H1 (cell line): ENCODE results near the gene ACACB. TPM values are rescaled to one million over a fixed set of nuclear protein-coding genes. Genes with fewer than 3 reads are reported as not detected.

Experiments
- CTCF ChIA-PET: fragments of 300-600 bp; sonication (Branson Sonifier 250); formaldehyde crosslinking; loops from one replicate; lab custom pipeline; 2021; ENCODE audit not compliant: partially characterized antibody; lab: Charles Lee
- POLR2A ChIA-PET: fragments of 300-600 bp; sonication (Branson Sonifier 250); formaldehyde crosslinking; loops from one replicate; lab custom pipeline; 2021; ENCODE audit warnings: inconsistent platforms; ENCODE audit not compliant: partially characterized antibody; lab: Charles Lee
- DNase-seq, 2 experiments: peaks; one replicate each; pipeline versions ENCODE4 v3.0.0 to v3.0.0-alpha.2; 2010 to 2022; ENCODE audit warnings: low spot score in 2 of 2, low read depth in 1 of 2, mixed read lengths in 1 of 2
- FAIRE-seq: peaks from 2 replicates; lab custom pipeline; 2011; peaks lifted over from hg19 to GRCh38; lab: Jason Lieb, UNC
- H2AFZ ChIP-seq: 2 replicates; pipeline ENCODE4 v1.8.1; 2012; ENCODE audit warnings: low read length, inconsistent platforms
- H2AK5ac ChIP-seq: 2 replicates; pipeline ENCODE4 v1.6.1; 2013; ENCODE audit warnings: low read depth, low read length
- H2BK120ac ChIP-seq: replicated peaks from 2 replicates; pipeline ENCODE3; 2013; ENCODE audit warnings: low read depth, low read length, inconsistent platforms
- H2BK12ac ChIP-seq: 2 replicates; pipeline ENCODE4 v1.6.1; 2013; ENCODE audit warnings: low read depth, low read length
- H2BK15ac ChIP-seq: 2 replicates; pipeline ENCODE4 v1.6.1; 2013; ENCODE audit warnings: low read length
- H2BK20ac ChIP-seq: 2 replicates; pipeline ENCODE4 v1.6.1; 2013; ENCODE audit warnings: low read length
- H2BK5ac ChIP-seq: 2 replicates; pipeline ENCODE4 v1.6.1; 2013; ENCODE audit warnings: low read depth, low read length
- H3K14ac ChIP-seq: 2 replicates; pipeline ENCODE4 v1.6.1; 2013; ENCODE audit warnings: inconsistent platforms; ENCODE audit not compliant: insufficient read length
- H3K18ac ChIP-seq: 2 replicates; pipeline ENCODE4 v1.6.1; 2013; ENCODE audit warnings: low read length; ENCODE audit errors: extremely low read depth
- H3K23ac ChIP-seq: 2 replicates; pipeline ENCODE4 v1.6.1; 2013; ENCODE audit warnings: inconsistent platforms; ENCODE audit not compliant: insufficient read length
- H3K23me2 ChIP-seq: 2 replicates; pipeline ENCODE4 v1.6.1; 2013; ENCODE audit warnings: low read depth, low read length
- H3K27ac ChIP-seq: 2 replicates; pipeline ENCODE4 v1.6.1; 2011; ENCODE audit warnings: low read depth, low read length, inconsistent platforms
- H3K27me3 ChIP-seq, 4 experiments: replicated peaks in 1 of 4; 1 replicate in 1 of 4; 2 replicates in 3 of 4; pipeline versions ENCODE4 v1.6.1 to v1.8.1; 2011 to 2013; ENCODE audit warnings: low read length in 3 of 4, mild to moderate bottlenecking in 3 of 4, inconsistent platforms in 2 of 4, mixed read lengths in 2 of 4, moderate library complexity in 1 of 4; ENCODE audit not compliant: control insufficient read depth in 3 of 4, insufficient read depth in 3 of 4; ENCODE audit errors: extremely low read depth in 1 of 4
- H3K36me3 ChIP-seq, 4 experiments: 2 replicates each; pipeline versions ENCODE4 v1.6.1 to v1.8.1; 2011 to 2013; ENCODE audit warnings: mild to moderate bottlenecking in 4 of 4, low read length in 3 of 4, moderate library complexity in 2 of 4, control low read depth in 1 of 4, inconsistent platforms in 1 of 4; ENCODE audit not compliant: insufficient read depth in 4 of 4, control insufficient read depth in 2 of 4
- H3K4ac ChIP-seq: replicated peaks from 2 replicates; pipeline ENCODE3; 2013; ENCODE audit warnings: low read length, low read depth, mixed read lengths, inconsistent platforms; ENCODE audit not compliant: insufficient read length
- H3K4me1 ChIP-seq, 4 experiments: replicated peaks in 1 of 4; 1 replicate in 1 of 4; 2 replicates in 3 of 4; pipeline versions ENCODE4 v1.6.1 to v1.8.1; 2011 to 2013; ENCODE audit warnings: low read length in 3 of 4, inconsistent platforms in 2 of 4, mixed read lengths in 1 of 4; ENCODE audit not compliant: insufficient read depth in 4 of 4, control insufficient read depth in 3 of 4
- H3K4me2 ChIP-seq, 2 experiments: 2 replicates each; pipeline versions ENCODE4 v1.6.1 to v1.8.1; 2011 to 2013; ENCODE audit warnings: low read depth in 2 of 2, low read length in 2 of 2, control low read depth in 1 of 2, inconsistent platforms in 1 of 2, mild to moderate bottlenecking in 1 of 2; ENCODE audit not compliant: insufficient read depth in 1 of 2
- H3K4me3 ChIP-seq, 4 experiments: fragments of 200-600, 300-600 bp in 1 of 4; sonication (generic), shearing (Covaris generic), sonication (Bioruptor Twin) in 1 of 4; 2 replicates each; pipeline versions ENCODE4 v1.5.1 to v1.8.1; 2011 to 2016; ENCODE audit warnings: low read length in 4 of 4, low read depth in 3 of 4, control low read depth in 2 of 4, inconsistent platforms in 2 of 4, mild to moderate bottlenecking in 2 of 4, mixed read lengths in 1 of 4, moderate library complexity in 1 of 4; ENCODE audit not compliant: insufficient read depth in 2 of 4; ENCODE audit errors: extremely low read depth in 1 of 4
- H3K56ac ChIP-seq: replicated peaks from 2 replicates; pipeline ENCODE3; 2013; ENCODE audit warnings: low read depth, mild to moderate bottlenecking, mixed read lengths, low read length, inconsistent platforms; ENCODE audit not compliant: insufficient read length
- H3K79me1 ChIP-seq: 2 replicates; pipeline ENCODE4 v1.6.1; 2013; ENCODE audit warnings: low read depth, low read length, control low read depth
- H3K79me2 ChIP-seq, 2 experiments: 2 replicates each; pipeline versions ENCODE4 v1.6.1 to v1.8.1; 2012 to 2013; ENCODE audit warnings: low read length in 2 of 2, mild to moderate bottlenecking in 2 of 2, inconsistent platforms in 1 of 2; ENCODE audit not compliant: insufficient read depth in 2 of 2, control insufficient read depth in 1 of 2
- H3K9ac ChIP-seq, 4 experiments: replicated peaks in 1 of 4; 1 replicate in 1 of 4; 2 replicates in 3 of 4; pipeline versions ENCODE4 v1.6.1 to v1.8.1; 2011 to 2013; ENCODE audit warnings: low read depth in 3 of 4, low read length in 3 of 4, control low read depth in 2 of 4, mild to moderate bottlenecking in 2 of 4, moderate library complexity in 2 of 4, inconsistent platforms in 1 of 4; ENCODE audit errors: extremely low read depth in 1 of 4
- H3K9me3 ChIP-seq, 2 experiments: 2 replicates each; pipeline versions ENCODE4 v1.6.1 to v1.8.1; 2012 to 2013; ENCODE audit warnings: mild to moderate bottlenecking in 2 of 2, moderate library complexity in 2 of 2, control low read depth in 1 of 2, inconsistent platforms in 1 of 2, low read depth in 1 of 2, low read length in 1 of 2, mixed read lengths in 1 of 2; ENCODE audit not compliant: insufficient read depth in 2 of 2
- H4K20me1 ChIP-seq, 2 experiments: replicated peaks in 1 of 2; 2 replicates each; pipeline versions ENCODE3 to v1.8.1; 2011 to 2013; ENCODE audit warnings: inconsistent platforms in 2 of 2, low read length in 2 of 2, mild to moderate bottlenecking in 1 of 2; ENCODE audit not compliant: insufficient read depth in 2 of 2, control insufficient read depth in 1 of 2
- H4K5ac ChIP-seq: 2 replicates; pipeline ENCODE4 v1.6.1; 2013; ENCODE audit warnings: low read length, low read depth, mixed read lengths, inconsistent platforms; ENCODE audit not compliant: insufficient read length
- H4K8ac ChIP-seq: 2 replicates; pipeline ENCODE4 v1.8.0; 2013; ENCODE audit warnings: mild to moderate bottlenecking, moderate library complexity, low read length, inconsistent platforms; ENCODE audit not compliant: insufficient read depth; ENCODE audit errors: extremely low read depth
- H4K91ac ChIP-seq: replicated peaks from 2 replicates; pipeline ENCODE3; 2013; ENCODE audit warnings: low read length, mixed read lengths, inconsistent platforms; ENCODE audit not compliant: insufficient read length
- EZH2 ChIP-seq: fragments of 200-600 bp; sonication (generic); IDR thresholded peaks from 2 replicates; pipeline ENCODE4 v1.7.1; 2012; ENCODE audit warnings: low read depth, mild to moderate bottlenecking, moderate library complexity, low read length, inconsistent platforms; ENCODE audit not compliant: severe bottlenecking
- JUND ChIP-seq: IDR thresholded peaks from 2 replicates; pipeline ENCODE4 v1.6.1; 2011; ENCODE audit warnings: mild to moderate bottlenecking, improper control_type of control experiment, low read length
- PHF8 ChIP-seq: fragments of 200-600 bp; sonication (generic); conservative IDR thresholded peaks from 2 replicates; pipeline ENCODE4 v1.7.1; 2012; ENCODE audit warnings: low read depth, mild to moderate bottlenecking, inconsistent platforms, low read length, moderate library complexity
- RXRA ChIP-seq: IDR thresholded peaks from 2 replicates; pipeline ENCODE4 v1.6.1; 2011; ENCODE audit warnings: low read depth, mild to moderate bottlenecking, low read length, moderate library complexity; ENCODE audit not compliant: insufficient read depth
- WGBS, 2 experiments: shearing (Covaris generic) in 1 of 2; methylation state at CpG; one replicate each; pipeline versions ENCODE4 v1.1.6 to v1.1.7; 2013 to 2015; ENCODE audit warnings: low lambda C conversion rate in 2 of 2, mixed read lengths in 2 of 2, inconsistent platforms in 1 of 2, low coverage in 1 of 2, missing lambda C conversion rate in 1 of 2; ENCODE audit not compliant: insufficient replicate concordance in 2 of 2, insufficient coverage in 1 of 2, insufficient read length in 1 of 2; ENCODE audit errors: extremely low coverage in 1 of 2, missing lambda C conversion rate in 1 of 2; 5-methylcytosine and 5-hydroxymethylcytosine counted together
- polyA plus RNA-seq, 7 experiments: library from polyadenylated mRNA; depleted of rRNA in 3 of 7; stranded (reverse) in 5 of 7; unstranded in 2 of 7; fragments of >200 nt in 5 of 7; fragments of 200-250 nt in 2 of 7; gene quantifications; 1 replicate in 5 of 7; 2 replicates in 1 of 7; 4 replicates in 1 of 7; pipeline versions ENCODE4 v1.2.1 to v1.2.3, GENCODE V29; 2011 to 2013; ENCODE audit warnings: missing spikeins in 2 of 7, mixed read lengths in 2 of 7
- total RNA-seq: library from RNA; stranded (reverse); fragmentation: NEBNext Ultra II Directional; extraction: Animal tissue kit (Norgen Biotek cat#: 25700); gene quantifications from 2 replicates; pipeline ENCODE4 v1.2.1, GENCODE V29; 2021

ACACB gene
- total and polyA plus RNA-seq, 2 of the 8 experiments (the other 6 are each of a cell fraction or from before 2014, with no cell fraction given): 5.8 to 15.3 TPM

GRCh38 chr12:109287181-109287580 lies 170.8 kb downstream of the ACACB start:
- Histone ChIP-seq H3K4me1 (peaks cover 2 to 12% (median 9%) of the 10 kb centered on the region in 4 experiments), H3K36me3 (no peaks in the 10 kb centered on the region), H3K4ac (no peak overlapping the region), H3K9ac (no peak overlapping the region), H2BK12ac (no peak overlapping the region), H3K18ac (no peak overlapping the region), H2BK5ac (no peak overlapping the region), H4K5ac (no peak overlapping the region), H3K9me3 (no peaks in the 10 kb centered on the region), H3K27ac (no peak overlapping the region), H4K91ac (no peak overlapping the region), H3K56ac (no peak overlapping the region), H2BK15ac (no peak overlapping the region), H3K4me2 (no peak overlapping the region), H3K79me2 (no peaks in the 10 kb centered on the region), H3K27me3 (no peaks in the 10 kb centered on the region), H3K79me1 (no peaks in the 10 kb centered on the region), H2AK5ac (no peak overlapping the region), H2BK120ac (no peak overlapping the region), H4K20me1 (no peaks in the 10 kb centered on the region), H3K14ac (no peak overlapping the region), H2BK20ac (no peak overlapping the region), H4K8ac (no peak overlapping the region), H3K23me2 (no peaks in the 10 kb centered on the region), H3K4me3 (no peak overlapping the region), H2AFZ (no peak overlapping the region), H3K23ac (no peak overlapping the region)
- ChIA-PET POLR2A (interaction anchor here (2.2 kb wide), 1 partner anchor 14 kb away, joined by 6 read pairs; no protein-coding TSS in a partner anchor), CTCF (interaction anchor here (1.4 kb wide), 1 partner anchor 23 kb away, joined by 3 read pairs; no protein-coding TSS in a partner anchor)
- DNase-seq: no peak
- 86% methylated on average over 5 of the region's 7 CpGs; no CpG with 5 or more reads in 1 of the 2 experiments for WGBS, 2 experiments
- no peak for FAIRE-seq
- TF ChIP-seq EZH2 (no peak), PHF8 (no peak), JUND (no peak), RXRA (no peak)
